ENCODE results near the gene LLGL2.
"Not testable (repeated sequence)": the region's sequence is repeated elsewhere in the genome, so short reads cannot be mapped to it uniquely, and the experiment has no call there.

The LLGL2 gene

GRCh38 chr17:75590849-75591721 lies 65.6 kb downstream of the LLGL2 start:
- H3K56ac ChIP-seq (ENCODE audit: low read length) = no peak overlapping the region
- no peak overlapping the region for H3K4me2 ChIP-seq (ENCODE audit: low read length)
- H4K8ac ChIP-seq (ENCODE audit: low read depth, low read length) = no peak overlapping the region
- DNase-seq = no peak
- H3K18ac ChIP-seq (ENCODE audit: low read length) = no peak overlapping the region
- no peak overlapping the region for H2BK120ac ChIP-seq (ENCODE audit: low read depth, low read length)
- no peak overlapping the region for H4K5ac ChIP-seq (ENCODE audit: low read length)
- H3K27me3 ChIP-seq (ENCODE audit: insufficient read depth, low read length, poor library complexity) = no peaks in the 10 kb centered on the region
- H3K79me1 ChIP-seq (ENCODE audit: low read length) = no peaks in the 10 kb centered on the region
- no peak overlapping the region for H2AK5ac ChIP-seq (ENCODE audit: low read length)
- H2BK15ac ChIP-seq (replicated peaks; ENCODE audit: low read depth) = no peak overlapping the region
- no peak overlapping the region for H3K9ac ChIP-seq (ENCODE audit: low read length)
- no peaks in the 10 kb centered on the region for H3K4me1 ChIP-seq (ENCODE audit: control insufficient read depth, low read depth, low read length)
- H3K4me3 ChIP-seq (ENCODE audit: low read length) = no peak overlapping the region
- no peaks in the 10 kb centered on the region for H3K36me3 ChIP-seq (ENCODE audit: control insufficient read depth, insufficient read depth, low read length)
- no peak overlapping the region for H3K27ac ChIP-seq (ENCODE audit: low read depth, low read length)
- no peaks in the 10 kb centered on the region for H3K79me2 ChIP-seq (ENCODE audit: control insufficient read depth, insufficient read depth, low read length)
- no peak overlapping the region for H3K23ac ChIP-seq (ENCODE audit: low read length)
- H2BK5ac ChIP-seq (ENCODE audit: low read length) = no peak overlapping the region
- no CpG with 5 or more reads among the region's 12 CpGs for WGBS (ENCODE audit: extremely low coverage, insufficient coverage, low lambda C conversion rate)
- H3K4ac ChIP-seq (ENCODE audit: low read depth, low read length) = no peak overlapping the region

GRCh38 chr17:75591722-75592302 lies 66.3 kb downstream of the LLGL2 start:
- H3K79me2 ChIP-seq (ENCODE audit: control insufficient read depth, insufficient read depth, low read length) = no peaks in the 10 kb centered on the region
- H2AK5ac ChIP-seq (ENCODE audit: low read length) = no peak overlapping the region
- H3K9ac ChIP-seq (ENCODE audit: low read length) = no peak overlapping the region
- no peak overlapping the region for H3K27ac ChIP-seq (ENCODE audit: low read depth, low read length)
- no peak overlapping the region for H2BK120ac ChIP-seq (ENCODE audit: low read depth, low read length)
- no peak overlapping the region for H3K4me3 ChIP-seq (ENCODE audit: low read length)
- no peak overlapping the region for H4K5ac ChIP-seq (ENCODE audit: low read length)
- no peak overlapping the region for H2BK5ac ChIP-seq (ENCODE audit: low read length)
- H3K36me3 ChIP-seq (ENCODE audit: control insufficient read depth, insufficient read depth, low read length) = no peaks in the 10 kb centered on the region
- no peak overlapping the region for H4K8ac ChIP-seq (ENCODE audit: low read depth, low read length)
- no peak overlapping the region for H2BK15ac ChIP-seq (replicated peaks; ENCODE audit: low read depth)
- H3K18ac ChIP-seq (ENCODE audit: low read length) = no peak overlapping the region
- H3K79me1 ChIP-seq (ENCODE audit: low read length) = no peaks in the 10 kb centered on the region
- no peaks in the 10 kb centered on the region for H3K4me1 ChIP-seq (ENCODE audit: control insufficient read depth, low read depth, low read length)
- no peaks in the 10 kb centered on the region for H3K27me3 ChIP-seq (ENCODE audit: insufficient read depth, low read length, poor library complexity)
- H3K4me2 ChIP-seq (ENCODE audit: low read length) = no peak overlapping the region
- H3K4ac ChIP-seq (ENCODE audit: low read depth, low read length) = no peak overlapping the region
- no peak for DNase-seq
- no peak overlapping the region for H3K23ac ChIP-seq (ENCODE audit: low read length)
- H3K56ac ChIP-seq (ENCODE audit: low read length) = no peak overlapping the region
- WGBS (ENCODE audit: extremely low coverage, insufficient coverage, low lambda C conversion rate) = no CpG with 5 or more reads among the region's 7 CpGs

- no peak overlapping the region for H2AK5ac ChIP-seq (ENCODE audit: low read length)
- H4K5ac ChIP-seq (ENCODE audit: low read length) = no peak overlapping the region
- H3K79me1 ChIP-seq (ENCODE audit: low read length) = no peaks in the 10 kb centered on the region
- H3K27me3 ChIP-seq (ENCODE audit: insufficient read depth, low read length, poor library complexity) = no peaks in the 10 kb centered on the region
- no peak overlapping the region for H3K4me3 ChIP-seq (ENCODE audit: low read length)
- no peak overlapping the region for H3K23ac ChIP-seq (ENCODE audit: low read length)
- no peak overlapping the region for H4K8ac ChIP-seq (ENCODE audit: low read depth, low read length)
- no peaks in the 10 kb centered on the region for H3K36me3 ChIP-seq (ENCODE audit: control insufficient read depth, insufficient read depth, low read length)
- no peak overlapping the region for H3K4ac ChIP-seq (ENCODE audit: low read depth, low read length)
- no peaks in the 10 kb centered on the region for H3K79me2 ChIP-seq (ENCODE audit: control insufficient read depth, insufficient read depth, low read length)
- WGBS (ENCODE audit: extremely low coverage, insufficient coverage, low lambda C conversion rate) = no CpG with 5 or more reads among the region's 17 CpGs
- no peak overlapping the region for H3K18ac ChIP-seq (ENCODE audit: low read length)
- H3K9ac ChIP-seq (ENCODE audit: low read length) = no peak overlapping the region
- no peak overlapping the region for H3K4me2 ChIP-seq (ENCODE audit: low read length)
- H2BK5ac ChIP-seq (ENCODE audit: low read length) = no peak overlapping the region
- no peaks in the 10 kb centered on the region for H3K4me1 ChIP-seq (ENCODE audit: control insufficient read depth, low read depth, low read length)
- DNase-seq = no peak
- no peak overlapping the region for H2BK120ac ChIP-seq (ENCODE audit: low read depth, low read length)
- no peak overlapping the region for H3K27ac ChIP-seq (ENCODE audit: low read depth, low read length)
- H3K56ac ChIP-seq (ENCODE audit: low read length) = no peak overlapping the region
- H2BK15ac ChIP-seq (replicated peaks; ENCODE audit: low read depth) = no peak overlapping the region
Measured at GRCh38 chr17:75592348-75593020, 67.0 kb downstream of the LLGL2 start.

GRCh38 chr17:75593430-75593829 lies 67.9 kb downstream of the LLGL2 start:
- not testable (repeated sequence) for H3K4me1 ChIP-seq (ENCODE audit: control insufficient read depth, low read depth, low read length); H3K23ac ChIP-seq (ENCODE audit: low read length); H2BK120ac ChIP-seq (ENCODE audit: low read depth, low read length); H3K27me3 ChIP-seq (ENCODE audit: insufficient read depth, low read length, poor library complexity); H3K56ac ChIP-seq (ENCODE audit: low read length); H3K9ac ChIP-seq (ENCODE audit: low read length); H3K4me2 ChIP-seq (ENCODE audit: low read length); H3K4ac ChIP-seq (ENCODE audit: low read depth, low read length); H4K8ac ChIP-seq (ENCODE audit: low read depth, low read length); DNase-seq; H3K79me1 ChIP-seq (ENCODE audit: low read length); H3K27ac ChIP-seq (ENCODE audit: low read depth, low read length); H3K79me2 ChIP-seq (ENCODE audit: control insufficient read depth, insufficient read depth, low read length); H2AK5ac ChIP-seq (ENCODE audit: low read length); H2BK15ac ChIP-seq (replicated peaks; ENCODE audit: low read depth); H3K4me3 ChIP-seq (ENCODE audit: low read length); H3K36me3 ChIP-seq (ENCODE audit: control insufficient read depth, insufficient read depth, low read length); H3K18ac ChIP-seq (ENCODE audit: low read length); H4K5ac ChIP-seq (ENCODE audit: low read length); H2BK5ac ChIP-seq (ENCODE audit: low read length)
- no CpG with 5 or more reads among the region's 9 CpGs for WGBS (ENCODE audit: extremely low coverage, insufficient coverage, low lambda C conversion rate)

- no peak overlapping the region for H2BK120ac ChIP-seq (ENCODE audit: low read depth, low read length)
- no CpG with 5 or more reads among the region's 28 CpGs for WGBS (ENCODE audit: extremely low coverage, insufficient coverage, low lambda C conversion rate)
- H3K36me3 ChIP-seq (ENCODE audit: control insufficient read depth, insufficient read depth, low read length) = no peaks in the 10 kb centered on the region
- H2BK15ac ChIP-seq (replicated peaks; ENCODE audit: low read depth) = no peak overlapping the region
- H3K27me3 ChIP-seq (ENCODE audit: insufficient read depth, low read length, poor library complexity) = no peaks in the 10 kb centered on the region
- no peak for DNase-seq
- no peak overlapping the region for H3K4ac ChIP-seq (ENCODE audit: low read depth, low read length)
- no peak overlapping the region for H3K27ac ChIP-seq (ENCODE audit: low read depth, low read length)
- no peaks in the 10 kb centered on the region for H3K79me2 ChIP-seq (ENCODE audit: control insufficient read depth, insufficient read depth, low read length)
- no peak overlapping the region for H3K56ac ChIP-seq (ENCODE audit: low read length)
- H3K4me2 ChIP-seq (ENCODE audit: low read length) = no peak overlapping the region
- no peak overlapping the region for H4K8ac ChIP-seq (ENCODE audit: low read depth, low read length)
- no peak overlapping the region for H4K5ac ChIP-seq (ENCODE audit: low read length)
- no peak overlapping the region for H3K9ac ChIP-seq (ENCODE audit: low read length)
- no peak overlapping the region for H2AK5ac ChIP-seq (ENCODE audit: low read length)
- H3K79me1 ChIP-seq (ENCODE audit: low read length) = no peaks in the 10 kb centered on the region
- H3K4me1 ChIP-seq (ENCODE audit: control insufficient read depth, low read depth, low read length) = no peaks in the 10 kb centered on the region
- no peak overlapping the region for H3K4me3 ChIP-seq (ENCODE audit: low read length)
- H2BK5ac ChIP-seq (ENCODE audit: low read length) = no peak overlapping the region
- H3K18ac ChIP-seq (ENCODE audit: low read length) = no peak overlapping the region
- H3K23ac ChIP-seq (ENCODE audit: low read length) = no peak overlapping the region
Measured at GRCh38 chr17:75594499-75595283, 69.2 kb downstream of the LLGL2 start.

Data from mesendoderm (in vitro differentiated cells).